Suprapubic skin (tissue), 3 donors: ENCODE results near the gene DHRS4L2.
"Not testable (repeated sequence)": the region's sequence is repeated elsewhere in the genome, so short reads cannot be mapped to it uniquely, and the experiment has no call there.

Experiments used
- EP300 ChIP-seq: sonication (generic); formaldehyde crosslinking; IDR thresholded peaks from one replicate; pipeline ENCODE4 v1.6.1; 2017; ENCODE audit warnings: antibody characterized with exemption
- POLR2A ChIP-seq, 2 donors: fragments of 450-650 bp; IDR thresholded peaks; one replicate each; pipeline ENCODE4 v1.6.1; 2017; ENCODE audit warnings: antibody characterized with exemption in 2 of 2, mild to moderate bottlenecking in 2 of 2, moderate library complexity in 2 of 2
- TF ChIP-seq, protein P1 (sequence below), 2 donors: fragments of 200-600 bp in 1 of 2; fragments of 450-650 bp in 1 of 2; sonication (generic) in 1 of 2; IDR thresholded peaks; one replicate each; pipeline ENCODE4 v1.5.1; 2016 to 2019; ENCODE audit warnings: antibody characterized with exemption in 2 of 2, mild to moderate bottlenecking in 1 of 2, moderate library complexity in 1 of 2

DNA sequence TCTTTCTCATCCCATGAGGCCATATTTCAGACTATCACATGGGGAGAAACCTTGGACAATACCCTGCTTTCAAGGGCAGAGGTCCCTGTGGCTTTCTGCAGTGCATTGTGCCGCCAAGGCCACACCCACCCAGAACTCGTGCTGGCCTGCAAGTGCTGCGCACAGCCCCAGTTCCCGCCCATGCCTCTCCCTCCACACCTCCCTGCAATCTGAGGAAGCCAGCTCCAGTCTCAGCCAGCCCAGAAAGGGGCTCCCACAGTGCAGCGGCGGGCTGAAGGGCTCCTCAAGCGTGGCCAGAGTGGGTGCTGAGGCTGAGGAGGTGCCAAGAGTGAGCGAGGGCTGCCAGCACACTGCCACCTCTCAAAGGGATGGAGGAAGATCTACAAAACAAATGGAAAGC, 15.6 kb upstream of the DHRS4L2 start:
- not testable (repeated sequence) for TF ChIP-seq EP300; POLR2A (IDR thresholded peaks at IDR 0.05)
- TF ChIP-seq, protein P1, sequence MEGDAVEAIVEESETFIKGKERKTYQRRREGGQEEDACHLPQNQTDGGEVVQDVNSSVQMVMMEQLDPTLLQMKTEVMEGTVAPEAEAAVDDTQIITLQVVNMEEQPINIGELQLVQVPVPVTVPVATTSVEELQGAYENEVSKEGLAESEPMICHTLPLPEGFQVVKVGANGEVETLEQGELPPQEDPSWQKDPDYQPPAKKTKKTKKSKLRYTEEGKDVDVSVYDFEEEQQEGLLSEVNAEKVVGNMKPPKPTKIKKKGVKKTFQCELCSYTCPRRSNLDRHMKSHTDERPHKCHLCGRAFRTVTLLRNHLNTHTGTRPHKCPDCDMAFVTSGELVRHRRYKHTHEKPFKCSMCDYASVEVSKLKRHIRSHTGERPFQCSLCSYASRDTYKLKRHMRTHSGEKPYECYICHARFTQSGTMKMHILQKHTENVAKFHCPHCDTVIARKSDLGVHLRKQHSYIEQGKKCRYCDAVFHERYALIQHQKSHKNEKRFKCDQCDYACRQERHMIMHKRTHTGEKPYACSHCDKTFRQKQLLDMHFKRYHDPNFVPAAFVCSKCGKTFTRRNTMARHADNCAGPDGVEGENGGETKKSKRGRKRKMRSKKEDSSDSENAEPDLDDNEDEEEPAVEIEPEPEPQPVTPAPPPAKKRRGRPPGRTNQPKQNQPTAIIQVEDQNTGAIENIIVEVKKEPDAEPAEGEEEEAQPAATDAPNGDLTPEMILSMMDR (IDR thresholded peaks at IDR 0.05), result not testable (repeated sequence)
